SK-N-SH (cell line): Measurements from ENCODE around the gene PDILT. TPM values are rescaled to one million over a fixed set of nuclear protein-coding genes. Genes with fewer than 3 reads are reported as not detected.

Experiments used
- CTCF ChIA-PET: fragments of 300-600, 350-600 bp; formaldehyde crosslinking; extraction: SDS; loops from one replicate; lab custom pipeline; 2021; lab: Yijun Ruan, JAX
- POLR2A ChIA-PET: fragments of 350-600 bp; sonication (Branson Sonifier 250); formaldehyde crosslinking; extraction: SDS; loops from one replicate; lab custom pipeline; 2020; ENCODE audit warnings: antibody characterized with exemption, inconsistent platforms; lab: Yijun Ruan, JAX
- DNase-seq: peaks from one replicate; pipeline ENCODE4 v3.0.0; 2012
- H2AFZ ChIP-seq: fragments of 200-600 bp; sonication (generic); 2 replicates; pipeline ENCODE4 v1.8.1; 2016; ENCODE audit warnings: antibody characterized with exemption, mild to moderate bottlenecking, low read depth
- H3F3A ChIP-seq: fragments of 200-600 bp; sonication (generic); replicated peaks from 2 replicates; pipeline ENCODE3; 2016; ENCODE audit warnings: antibody characterized with exemption, mild to moderate bottlenecking; ENCODE audit not compliant: insufficient read depth
- H3K27ac ChIP-seq, 2 experiments: fragments of 200-500 bp in 1 of 2; fragments of 200-600 bp in 1 of 2; sonication (Bioruptor generic) in 1 of 2; sonication (generic), shearing (Covaris generic) in 1 of 2; 2 replicates each; pipeline versions ENCODE4 v1.5.1 to v1.6.1; 2014 to 2016; ENCODE audit warnings: low read depth in 2 of 2, inconsistent platforms in 1 of 2, low read length in 1 of 2, mild to moderate bottlenecking in 1 of 2, mixed read lengths in 1 of 2
- H3K27me3 ChIP-seq: fragments of 200-600 bp; sonication (generic), shearing (Covaris generic); 2 replicates; pipeline ENCODE4 v1.6.1; 2016; ENCODE audit warnings: mixed run types; ENCODE audit not compliant: insufficient read depth
- H3K36me3 ChIP-seq, 2 experiments: fragments of 200-500 bp in 1 of 2; fragments of 200-600 bp in 1 of 2; sonication (Bioruptor generic) in 1 of 2; sonication (generic) in 1 of 2; replicated peaks in 1 of 2; 2 replicates each; pipeline versions ENCODE3 to v1.5.1; 2014 to 2016; ENCODE audit warnings: low read length in 1 of 2, mild to moderate bottlenecking in 1 of 2; ENCODE audit not compliant: insufficient read depth in 2 of 2, control insufficient read depth in 1 of 2
- H3K4me1 ChIP-seq, 2 experiments: fragments of 200-500 bp in 1 of 2; fragments of 200-600 bp in 1 of 2; sonication (Bioruptor generic) in 1 of 2; sonication (generic), shearing (Covaris generic) in 1 of 2; 2 replicates each; pipeline versions ENCODE4 v1.5.1 to v1.6.1; 2014 to 2016; ENCODE audit warnings: low read depth in 1 of 2, low read length in 1 of 2, mixed run types in 1 of 2; ENCODE audit not compliant: insufficient read depth in 2 of 2, control insufficient read depth in 1 of 2
- H3K4me2 ChIP-seq: fragments of 200-600 bp; sonication (generic), shearing (Covaris generic); 2 replicates; pipeline ENCODE4 v1.6.1; 2017; ENCODE audit warnings: mixed run types
- H3K4me3 ChIP-seq, 2 experiments: fragments of 200-500 bp in 1 of 2; fragments of 200-600 bp in 1 of 2; sonication (Bioruptor generic) in 1 of 2; sonication (generic), shearing (Covaris generic) in 1 of 2; 2 replicates each; pipeline versions ENCODE4 v1.5.1 to v1.8.1; 2014 to 2016; ENCODE audit warnings: low read depth in 2 of 2, inconsistent platforms in 1 of 2, low read length in 1 of 2, mild to moderate bottlenecking in 1 of 2, mixed read lengths in 1 of 2, moderate library complexity in 1 of 2
- H3K79me2 ChIP-seq: fragments of 200-600 bp; sonication (generic); 2 replicates; pipeline ENCODE4 v1.8.1; 2017; ENCODE audit warnings: mild to moderate bottlenecking; ENCODE audit not compliant: insufficient read depth
- H3K9ac ChIP-seq: fragments of 200-600 bp; sonication (generic); 2 replicates; pipeline ENCODE4 v1.6.1; 2017; ENCODE audit warnings: mixed run types
- H3K9me2 ChIP-seq: fragments of 200-600 bp; sonication (generic); 2 replicates; pipeline ENCODE4 v1.6.1; 2017; ENCODE audit warnings: mixed run types
- H3K9me3 ChIP-seq: fragments of 200-600 bp; sonication (generic); 2 replicates; pipeline ENCODE4 v1.6.1; 2017; ENCODE audit warnings: mixed run types, mild to moderate bottlenecking, moderate library complexity
- H4K20me1 ChIP-seq: fragments of 200-600 bp; sonication (generic); 2 replicates; pipeline ENCODE4 v1.6.1; 2017; ENCODE audit warnings: mild to moderate bottlenecking, mixed run types; ENCODE audit not compliant: insufficient read depth
- CHD2 ChIP-seq: fragments of 150-350 bp; IDR thresholded peaks from 2 replicates; pipeline ENCODE4 v1.6.1; 2018; ENCODE audit warnings: low read length; ENCODE audit not compliant: partially characterized antibody
- ELF1 ChIP-seq: IDR thresholded peaks from 2 replicates; pipeline ENCODE4 v1.4.0; 2012
- EZH2phosphoT487 ChIP-seq: fragments of 200-600 bp; sonication (generic); IDR thresholded peaks from 2 replicates; pipeline ENCODE4 v1.6.1; 2017; ENCODE audit warnings: low read depth, mixed run types, mild to moderate bottlenecking, antibody characterized with exemption, moderate library complexity, borderline replicate concordance
- FOSL2 ChIP-seq: IDR thresholded peaks from 2 replicates; pipeline ENCODE4 v1.4.0; 2012; ENCODE audit warnings: low read depth, mild to moderate bottlenecking, moderate library complexity, borderline replicate concordance
- FOXJ3 ChIP-seq: sonication (generic); formaldehyde crosslinking; IDR thresholded peaks from 2 replicates; pipeline ENCODE4 v1.5.1; 2020; ENCODE audit warnings: mild to moderate bottlenecking, missing genetic modification reagents
- FOXM1 ChIP-seq: IDR thresholded peaks from 2 replicates; pipeline ENCODE4 v1.4.0; 2012; ENCODE audit warnings: low read depth, mild to moderate bottlenecking
- GATA2 ChIP-seq: sonication (generic); formaldehyde crosslinking; IDR thresholded peaks from 2 replicates; pipeline ENCODE4 v1.5.0; 2020; ENCODE audit warnings: mild to moderate bottlenecking, missing genetic modification reagents
- JUND ChIP-seq: IDR thresholded peaks from 2 replicates; pipeline ENCODE4 v1.4.0; 2012
- MXI1 ChIP-seq: IDR thresholded peaks from 2 replicates; pipeline ENCODE4 v1.6.1; 2012; ENCODE audit warnings: mild to moderate bottlenecking, low read depth, low read length, improper control_type of control experiment
- POLR2AphosphoS5 ChIP-seq: IDR thresholded peaks from 2 replicates; pipeline ENCODE4 v1.6.1; 2012; ENCODE audit warnings: low read depth, low read length
- RAD21 ChIP-seq: IDR thresholded peaks from 2 replicates; pipeline ENCODE4 v1.6.1; 2012; ENCODE audit warnings: mild to moderate bottlenecking, low read length
- RCOR1 ChIP-seq: fragments of 150-350 bp; IDR thresholded peaks from 2 replicates; pipeline ENCODE4 v1.6.1; 2017; ENCODE audit warnings: antibody characterized with exemption, low read length
- RFX5 ChIP-seq: IDR thresholded peaks from 2 replicates; pipeline ENCODE4 v1.6.1; 2012; ENCODE audit warnings: mild to moderate bottlenecking, improper control_type of control experiment, low read length
- RXRA ChIP-seq: IDR thresholded peaks from 2 replicates; pipeline ENCODE4 v1.4.0; 2012; ENCODE audit warnings: low read depth, mild to moderate bottlenecking, borderline replicate concordance
- SIN3A ChIP-seq: IDR thresholded peaks from 2 replicates; pipeline ENCODE4 v1.6.1; 2012; ENCODE audit warnings: low read depth, mild to moderate bottlenecking, low read length, moderate library complexity, borderline replicate concordance
- WGBS: methylation state at CpG from one replicate; pipeline ENCODE4 v1.1.6; 2017; ENCODE audit warnings: low lambda C conversion rate; 5-methylcytosine and 5-hydroxymethylcytosine counted together
- polyA plus RNA-seq, 3 experiments: library from polyadenylated mRNA; depleted of rRNA; stranded (reverse); fragments of >200 nt; gene quantifications; 2 replicates each; pipeline ENCODE4 v1.2.3, GENCODE V29; 2012
- TF ChIP-seq, protein P1 (sequence below): IDR thresholded peaks from 2 replicates; pipeline ENCODE4 v1.4.0; 2012; ENCODE audit warnings: low read depth
- TF ChIP-seq, protein P2 (sequence below): IDR thresholded peaks from 2 replicates; pipeline ENCODE4 v1.4.0; 2012; ENCODE audit warnings: low read depth, borderline replicate concordance
- TF ChIP-seq, protein P3 (sequence below): IDR thresholded peaks from 2 replicates; pipeline ENCODE4 v1.4.0; 2012; ENCODE audit warnings: low read depth, borderline replicate concordance
- TF ChIP-seq, protein P4 (sequence below): fragments of 200-600 bp; sonication (generic); IDR thresholded peaks from 2 replicates; pipeline ENCODE4 v1.6.1; 2017; ENCODE audit warnings: antibody characterized with exemption, mild to moderate bottlenecking, moderate library complexity

PDILT gene
- polyA plus RNA-seq, 1 of the 3 experiments (the other 2 are of a cell fraction) = not detected

DNA sequence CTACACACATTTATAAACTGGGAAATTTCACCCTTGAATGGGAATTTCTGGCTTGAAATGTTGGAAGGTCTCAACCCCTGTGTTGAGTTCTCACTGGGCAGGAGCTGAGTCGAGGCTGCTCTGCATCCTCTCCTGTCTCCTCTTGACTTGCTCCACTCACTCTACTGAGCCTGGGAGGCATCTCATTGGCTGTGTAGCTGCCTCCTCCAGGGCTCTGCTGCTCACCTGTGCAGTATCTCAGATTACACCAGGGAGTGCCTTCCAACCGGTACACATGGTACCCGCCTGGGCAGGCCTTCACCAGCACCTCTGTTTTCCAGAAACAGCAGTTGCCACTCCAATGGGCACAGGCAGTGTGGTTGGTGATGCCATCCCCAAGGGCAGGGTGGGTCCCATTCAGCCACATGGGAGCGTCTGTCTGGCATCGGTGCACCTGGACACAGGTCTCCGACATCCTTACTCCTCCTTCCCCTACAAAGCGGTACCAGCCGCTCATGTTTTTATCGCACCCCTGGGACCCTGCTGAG lies 80.9 kb downstream of the PDILT start:
- no peaks in the 10 kb centered on the region for H3K4me1 ChIP-seq
- TF ChIP-seq RXRA = no peak
- no peak for TF ChIP-seq FOXM1
- TF ChIP-seq RCOR1 = no peak
- TF ChIP-seq GATA2 = no peak
- TF ChIP-seq, all 33 proteins: peak for 0
- Histone ChIP-seq H3K4me3 (no peak overlapping the region), H4K20me1 (no peaks in the 10 kb centered on the region), H3K79me2 (no peaks in the 10 kb centered on the region), H3K9me3 (no peaks in the 10 kb centered on the region), H3K27ac (no peak overlapping the region), H3K36me3 (no peaks in the 10 kb centered on the region), H3K9me2 (no peaks in the 10 kb centered on the region), H3K27me3 (no peaks in the 10 kb centered on the region), H3F3A (no peaks in the 10 kb centered on the region), H2AFZ (no peak overlapping the region), H3K4me2 (no peak overlapping the region), H3K9ac (no peak overlapping the region)
- DNase-seq = no peak
- ChIA-PET CTCF (interaction anchor here (0.6 to 1.2 kb wide), 2 partner anchors 416 to 665 kb away, joined by 3 to 4 read pairs; no protein-coding TSS in a partner anchor), POLR2A (interaction anchor here (0.7 kb wide), 1 partner anchor 23 kb away, joined by 6 read pairs; no protein-coding TSS in a partner anchor)
- WGBS = 38% methylated on average over 6 of the region's 9 CpGs

DNA sequence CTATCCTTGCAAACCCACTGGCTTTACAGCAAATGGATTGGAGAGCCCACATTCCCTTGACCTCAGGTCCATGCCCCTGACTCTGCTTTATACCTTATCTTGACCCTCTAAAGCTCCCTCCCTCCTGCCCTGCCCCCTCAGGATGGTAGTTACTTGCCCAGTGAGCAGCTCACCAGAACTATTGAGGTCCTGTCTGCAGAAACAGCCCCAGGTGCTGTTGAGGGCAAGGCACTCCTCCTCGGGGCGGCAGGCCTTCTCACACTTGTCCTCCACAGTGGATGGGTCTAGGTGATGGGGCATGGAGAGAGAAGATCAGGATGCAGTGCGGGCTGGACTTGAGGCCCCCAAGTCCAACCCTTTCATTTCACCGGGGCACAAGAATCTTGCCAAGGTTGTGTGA lies 81.8 kb downstream of the PDILT start:
- no peaks in the 10 kb centered on the region for H3F3A ChIP-seq
- no peaks in the 10 kb centered on the region for H3K79me2 ChIP-seq
- no peaks in the 10 kb centered on the region for H3K9me3 ChIP-seq
- H3K27me3 ChIP-seq = no peaks in the 10 kb centered on the region
- H3K9ac ChIP-seq = no peak overlapping the region
- no peak overlapping the region for H2AFZ ChIP-seq
- no peak overlapping the region for H3K4me2 ChIP-seq
- ChIA-PET POLR2A (no interaction called here), CTCF (interaction anchor here (0.6 to 1.2 kb wide), 2 partner anchors 415 to 666 kb away, joined by 3 to 4 read pairs; no protein-coding TSS in a partner anchor)
- 10% methylated on average over 4 of the region's 4 CpGs for WGBS
- H3K9me2 ChIP-seq = no peaks in the 10 kb centered on the region
- no peak overlapping the region for H3K4me3 ChIP-seq
- no peaks in the 10 kb centered on the region for H3K36me3 ChIP-seq
- no peak for DNase-seq
- no peaks in the 10 kb centered on the region for H3K4me1 ChIP-seq
- TF ChIP-seq, protein P1, sequence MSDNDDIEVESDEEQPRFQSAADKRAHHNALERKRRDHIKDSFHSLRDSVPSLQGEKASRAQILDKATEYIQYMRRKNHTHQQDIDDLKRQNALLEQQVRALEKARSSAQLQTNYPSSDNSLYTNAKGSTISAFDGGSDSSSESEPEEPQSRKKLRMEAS = no peak
- TF ChIP-seq FOXJ3 (CRISPR knock-in tag) = no peak
- no peak for TF ChIP-seq RFX5
- no peak for TF ChIP-seq SIN3A
- no peak for TF ChIP-seq POLR2AphosphoS5
- no peak for TF ChIP-seq ELF1
- TF ChIP-seq, protein P2, sequence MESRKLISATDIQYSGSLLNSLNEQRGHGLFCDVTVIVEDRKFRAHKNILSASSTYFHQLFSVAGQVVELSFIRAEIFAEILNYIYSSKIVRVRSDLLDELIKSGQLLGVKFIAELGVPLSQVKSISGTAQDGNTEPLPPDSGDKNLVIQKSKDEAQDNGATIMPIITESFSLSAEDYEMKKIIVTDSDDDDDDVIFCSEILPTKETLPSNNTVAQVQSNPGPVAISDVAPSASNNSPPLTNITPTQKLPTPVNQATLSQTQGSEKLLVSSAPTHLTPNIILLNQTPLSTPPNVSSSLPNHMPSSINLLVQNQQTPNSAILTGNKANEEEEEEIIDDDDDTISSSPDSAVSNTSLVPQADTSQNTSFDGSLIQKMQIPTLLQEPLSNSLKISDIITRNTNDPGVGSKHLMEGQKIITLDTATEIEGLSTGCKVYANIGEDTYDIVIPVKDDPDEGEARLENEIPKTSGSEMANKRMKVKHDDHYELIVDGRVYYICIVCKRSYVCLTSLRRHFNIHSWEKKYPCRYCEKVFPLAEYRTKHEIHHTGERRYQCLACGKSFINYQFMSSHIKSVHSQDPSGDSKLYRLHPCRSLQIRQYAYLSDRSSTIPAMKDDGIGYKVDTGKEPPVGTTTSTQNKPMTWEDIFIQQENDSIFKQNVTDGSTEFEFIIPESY = no peak
- TF ChIP-seq, protein P3, sequence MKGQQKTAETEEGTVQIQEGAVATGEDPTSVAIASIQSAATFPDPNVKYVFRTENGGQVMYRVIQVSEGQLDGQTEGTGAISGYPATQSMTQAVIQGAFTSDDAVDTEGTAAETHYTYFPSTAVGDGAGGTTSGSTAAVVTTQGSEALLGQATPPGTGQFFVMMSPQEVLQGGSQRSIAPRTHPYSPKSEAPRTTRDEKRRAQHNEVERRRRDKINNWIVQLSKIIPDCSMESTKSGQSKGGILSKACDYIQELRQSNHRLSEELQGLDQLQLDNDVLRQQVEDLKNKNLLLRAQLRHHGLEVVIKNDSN = no peak
- no peak for TF ChIP-seq FOXM1
- TF ChIP-seq FOSL2 = no peak
- no peak for TF ChIP-seq MXI1
- no peak for TF ChIP-seq CHD2
- no peak for TF ChIP-seq EZH2phosphoT487
- TF ChIP-seq RAD21 = no peak
- TF ChIP-seq RCOR1 = no peak
- TF ChIP-seq RXRA = no peak
- TF ChIP-seq JUND = no peak
- TF ChIP-seq, protein P4, sequence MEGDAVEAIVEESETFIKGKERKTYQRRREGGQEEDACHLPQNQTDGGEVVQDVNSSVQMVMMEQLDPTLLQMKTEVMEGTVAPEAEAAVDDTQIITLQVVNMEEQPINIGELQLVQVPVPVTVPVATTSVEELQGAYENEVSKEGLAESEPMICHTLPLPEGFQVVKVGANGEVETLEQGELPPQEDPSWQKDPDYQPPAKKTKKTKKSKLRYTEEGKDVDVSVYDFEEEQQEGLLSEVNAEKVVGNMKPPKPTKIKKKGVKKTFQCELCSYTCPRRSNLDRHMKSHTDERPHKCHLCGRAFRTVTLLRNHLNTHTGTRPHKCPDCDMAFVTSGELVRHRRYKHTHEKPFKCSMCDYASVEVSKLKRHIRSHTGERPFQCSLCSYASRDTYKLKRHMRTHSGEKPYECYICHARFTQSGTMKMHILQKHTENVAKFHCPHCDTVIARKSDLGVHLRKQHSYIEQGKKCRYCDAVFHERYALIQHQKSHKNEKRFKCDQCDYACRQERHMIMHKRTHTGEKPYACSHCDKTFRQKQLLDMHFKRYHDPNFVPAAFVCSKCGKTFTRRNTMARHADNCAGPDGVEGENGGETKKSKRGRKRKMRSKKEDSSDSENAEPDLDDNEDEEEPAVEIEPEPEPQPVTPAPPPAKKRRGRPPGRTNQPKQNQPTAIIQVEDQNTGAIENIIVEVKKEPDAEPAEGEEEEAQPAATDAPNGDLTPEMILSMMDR = no peak
- H3K27ac ChIP-seq = no peak overlapping the region
- H4K20me1 ChIP-seq = no peaks in the 10 kb centered on the region
